ENCODE data around the gene PDE1A. TPM values are rescaled to one million over a fixed set of nuclear protein-coding genes. Genes with fewer than 3 reads are reported as not detected.

PDE1A gene
- polyA plus RNA-seq, 1 experiment, result 1.0 TPM

GRCh38 chr2:182444806-182445205 lies 18.0 kb upstream of the PDE1A start:
- POLR2A ChIA-PET, result no interaction called here
- no peaks in the 10 kb centered on the region for H3K27me3 ChIP-seq (ENCODE audit: control insufficient read depth, insufficient read depth, low read length)
- no peaks in the 10 kb centered on the region for H3K36me3 ChIP-seq (ENCODE audit: control insufficient read depth, insufficient read depth, low read length)
- H3K4me3 ChIP-seq (ENCODE audit: low read depth, low read length), result no peak overlapping the region
- DNase-seq (ENCODE audit: low read depth), result no peak
- CTCF ChIA-PET, result interaction anchor here (1.1 to 1.6 kb wide), 3 partner anchors 9 to 204 kb away, joined by 3 to 5 read pairs (median 3); no protein-coding TSS in a partner anchor
- TF ChIP-seq, protein P1, sequence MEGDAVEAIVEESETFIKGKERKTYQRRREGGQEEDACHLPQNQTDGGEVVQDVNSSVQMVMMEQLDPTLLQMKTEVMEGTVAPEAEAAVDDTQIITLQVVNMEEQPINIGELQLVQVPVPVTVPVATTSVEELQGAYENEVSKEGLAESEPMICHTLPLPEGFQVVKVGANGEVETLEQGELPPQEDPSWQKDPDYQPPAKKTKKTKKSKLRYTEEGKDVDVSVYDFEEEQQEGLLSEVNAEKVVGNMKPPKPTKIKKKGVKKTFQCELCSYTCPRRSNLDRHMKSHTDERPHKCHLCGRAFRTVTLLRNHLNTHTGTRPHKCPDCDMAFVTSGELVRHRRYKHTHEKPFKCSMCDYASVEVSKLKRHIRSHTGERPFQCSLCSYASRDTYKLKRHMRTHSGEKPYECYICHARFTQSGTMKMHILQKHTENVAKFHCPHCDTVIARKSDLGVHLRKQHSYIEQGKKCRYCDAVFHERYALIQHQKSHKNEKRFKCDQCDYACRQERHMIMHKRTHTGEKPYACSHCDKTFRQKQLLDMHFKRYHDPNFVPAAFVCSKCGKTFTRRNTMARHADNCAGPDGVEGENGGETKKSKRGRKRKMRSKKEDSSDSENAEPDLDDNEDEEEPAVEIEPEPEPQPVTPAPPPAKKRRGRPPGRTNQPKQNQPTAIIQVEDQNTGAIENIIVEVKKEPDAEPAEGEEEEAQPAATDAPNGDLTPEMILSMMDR (IDR thresholded peaks at IDR 0.05; ENCODE audit: insufficient read depth, low read depth, low read length), result no peak

GRCh38 chr2:182444170-182444569 lies 17.3 kb upstream of the PDE1A start:
- DNase-seq (ENCODE audit: low read depth), result no peak
- ChIA-PET CTCF (interaction anchor here (1.3 to 1.6 kb wide), 2 partner anchors 9 to 203 kb away, joined by 3 to 5 read pairs; no protein-coding TSS in a partner anchor), POLR2A (no interaction called here)
- no peaks in the 10 kb centered on the region for H3K27me3 ChIP-seq (ENCODE audit: control insufficient read depth, insufficient read depth, low read length)
- TF ChIP-seq, protein P1 (IDR thresholded peaks at IDR 0.05; ENCODE audit: insufficient read depth, low read depth, low read length), result no peak
- H3K4me3 ChIP-seq (ENCODE audit: low read depth, low read length), result no peak overlapping the region
- H3K36me3 ChIP-seq (ENCODE audit: control insufficient read depth, insufficient read depth, low read length), result no peaks in the 10 kb centered on the region

DNA sequence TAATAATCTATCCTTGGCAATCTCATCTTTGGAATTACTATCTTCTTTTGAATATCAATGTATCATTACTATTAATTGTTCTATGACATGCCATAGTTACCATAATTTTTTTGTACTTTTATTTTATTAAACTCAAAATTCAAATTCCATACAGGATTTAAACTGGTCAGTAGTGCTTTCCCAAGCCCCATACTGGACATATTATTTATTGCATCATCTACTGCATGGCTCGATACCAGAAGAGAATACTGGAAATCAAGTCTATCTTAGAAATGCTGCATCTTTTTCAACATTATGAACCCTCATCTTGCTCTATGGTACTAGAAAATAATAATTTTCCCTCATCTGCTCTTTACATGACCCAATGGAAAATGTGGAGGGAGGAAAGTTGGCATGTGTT lies 9.4 kb upstream of the PDE1A start:
- H3K27me3 ChIP-seq (ENCODE audit: control insufficient read depth, insufficient read depth, low read length), result no peaks in the 10 kb centered on the region
- ChIA-PET POLR2A (no interaction called here), CTCF (interaction anchor here (0.6 to 2.1 kb wide), 2 partner anchors 8 to 59 kb away, joined by 4 to 5 read pairs; no protein-coding TSS in a partner anchor)
- H3K36me3 ChIP-seq (ENCODE audit: control insufficient read depth, insufficient read depth, low read length), result no peaks in the 10 kb centered on the region
- TF ChIP-seq, protein P1 (IDR thresholded peaks at IDR 0.05; ENCODE audit: insufficient read depth, low read depth, low read length), result no peak
- no peak for DNase-seq (ENCODE audit: low read depth)
- H3K4me3 ChIP-seq (ENCODE audit: low read depth, low read length), result no peak overlapping the region

GRCh38 chr2:182435754-182436153 lies 8.9 kb upstream of the PDE1A start:
- ChIA-PET CTCF (interaction anchor here (0.6 to 2.1 kb wide), 2 partner anchors 8 to 58 kb away, joined by 4 to 5 read pairs; no protein-coding TSS in a partner anchor), POLR2A (interaction anchor here (0.6 kb wide), 1 partner anchor 1033 kb away, joined by 3 read pairs; no protein-coding TSS in a partner anchor)
- DNase-seq (ENCODE audit: low read depth), result no peak
- no peak overlapping the region for H3K4me3 ChIP-seq (ENCODE audit: low read depth, low read length)
- H3K27me3 ChIP-seq (ENCODE audit: control insufficient read depth, insufficient read depth, low read length), result no peaks in the 10 kb centered on the region
- TF ChIP-seq, protein P1 (IDR thresholded peaks at IDR 0.05; ENCODE audit: insufficient read depth, low read depth, low read length), result no peak
- H3K36me3 ChIP-seq (ENCODE audit: control insufficient read depth, insufficient read depth, low read length), result no peaks in the 10 kb centered on the region

DNA sequence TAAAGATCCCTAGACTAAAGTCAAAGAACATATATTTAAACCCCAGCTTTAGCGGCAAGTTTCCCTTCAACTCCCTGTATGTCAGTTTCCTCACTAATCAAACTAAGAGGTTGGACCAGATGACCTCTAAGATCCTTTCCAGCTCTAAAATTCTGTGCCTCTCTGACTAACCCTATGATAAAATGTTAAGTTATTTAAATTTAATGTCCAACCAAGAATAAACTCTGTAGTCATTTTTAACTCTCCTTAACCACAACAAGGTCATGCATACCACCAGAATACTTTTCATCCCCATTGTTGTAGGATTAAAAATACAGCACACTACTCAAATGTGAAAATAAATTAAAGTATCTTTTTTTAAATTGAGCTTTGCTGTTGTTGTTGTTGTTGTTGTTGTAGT lies 5.2 kb upstream of the PDE1A start:
- Histone ChIP-seq H3K36me3 (ENCODE audit: control insufficient read depth, insufficient read depth, low read length) (no peaks in the 10 kb centered on the region), H3K4me3 (ENCODE audit: low read depth, low read length) (no peak overlapping the region), H3K27me3 (ENCODE audit: control insufficient read depth, insufficient read depth, low read length) (no peaks in the 10 kb centered on the region)
- TF ChIP-seq, protein P1 (IDR thresholded peaks at IDR 0.05; ENCODE audit: insufficient read depth, low read depth, low read length), result no peak
- ChIA-PET POLR2A (no interaction called here), CTCF (interaction anchor here (1.3 kb wide), 1 partner anchor 8 kb away, joined by 3 read pairs; no protein-coding TSS in a partner anchor)
- DNase-seq (ENCODE audit: low read depth), result no peak
